ENCODE measurements around the gene NELL1.

NELL1 gene

DNA sequence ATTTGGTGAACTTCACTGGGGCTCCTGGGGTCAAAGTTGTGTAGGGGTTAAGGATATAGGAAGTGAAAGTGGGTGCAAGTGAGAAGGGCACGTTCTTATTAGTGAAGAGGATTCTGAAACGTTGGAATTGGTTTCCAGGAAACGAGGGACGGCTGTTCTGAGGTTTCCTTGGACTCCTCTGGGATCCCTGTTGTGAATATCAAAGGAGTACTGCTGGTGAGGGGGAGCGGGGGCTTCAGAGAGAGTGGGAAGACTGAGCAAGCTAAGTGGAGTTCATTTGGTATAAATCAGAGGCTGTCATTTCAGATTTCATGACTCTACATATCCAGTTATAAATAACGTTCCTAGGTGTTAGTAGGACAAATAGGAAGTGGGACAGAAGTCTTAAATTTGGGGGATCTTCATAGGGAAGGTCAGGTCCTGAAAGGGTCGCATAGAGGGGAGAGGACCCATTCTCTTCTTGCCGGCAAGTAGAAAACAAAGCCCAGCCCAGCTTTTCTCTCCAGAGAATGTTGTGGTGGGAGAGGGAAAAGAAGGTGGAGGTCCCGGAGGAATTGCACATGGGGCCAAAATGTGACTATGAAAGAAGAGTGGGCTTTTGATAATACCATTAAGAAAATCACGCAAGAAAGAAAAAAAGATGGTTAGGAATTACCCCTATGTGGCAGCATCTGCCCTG is 1.1 kb upstream of the NELL1 start:
- DNase-seq (ENCODE audit: low read depth) = no peak

GRCh38 chr11:20669820-20670684 is 666 bp downstream of the NELL1 start:
- DNase-seq (ENCODE audit: low read depth) = no peak

DNA sequence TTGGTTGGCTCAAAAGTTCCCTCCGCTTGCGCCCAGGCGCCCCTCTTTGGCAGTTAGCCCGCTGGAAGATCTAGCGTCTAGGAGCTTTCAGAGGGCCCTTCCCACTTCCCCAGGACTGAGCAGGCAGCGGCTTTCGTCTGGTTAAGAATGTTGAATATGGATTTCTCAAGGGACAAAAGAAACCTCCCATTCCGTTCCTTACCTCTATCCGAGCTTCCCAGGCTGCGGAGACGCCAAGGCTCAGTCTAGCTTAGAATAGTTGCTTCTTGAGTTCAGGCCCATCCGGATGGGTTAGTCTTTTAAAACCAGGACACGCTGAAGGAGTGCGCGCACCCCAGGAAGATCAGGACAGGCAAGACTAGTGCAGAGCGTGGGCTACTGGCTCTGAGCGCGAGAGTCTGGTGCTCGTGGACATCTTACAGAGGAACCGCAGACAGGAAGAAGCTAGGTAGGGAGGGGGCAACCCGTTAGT is 1.6 kb downstream of the NELL1 start:
- no peak for DNase-seq (ENCODE audit: low read depth)

DNA sequence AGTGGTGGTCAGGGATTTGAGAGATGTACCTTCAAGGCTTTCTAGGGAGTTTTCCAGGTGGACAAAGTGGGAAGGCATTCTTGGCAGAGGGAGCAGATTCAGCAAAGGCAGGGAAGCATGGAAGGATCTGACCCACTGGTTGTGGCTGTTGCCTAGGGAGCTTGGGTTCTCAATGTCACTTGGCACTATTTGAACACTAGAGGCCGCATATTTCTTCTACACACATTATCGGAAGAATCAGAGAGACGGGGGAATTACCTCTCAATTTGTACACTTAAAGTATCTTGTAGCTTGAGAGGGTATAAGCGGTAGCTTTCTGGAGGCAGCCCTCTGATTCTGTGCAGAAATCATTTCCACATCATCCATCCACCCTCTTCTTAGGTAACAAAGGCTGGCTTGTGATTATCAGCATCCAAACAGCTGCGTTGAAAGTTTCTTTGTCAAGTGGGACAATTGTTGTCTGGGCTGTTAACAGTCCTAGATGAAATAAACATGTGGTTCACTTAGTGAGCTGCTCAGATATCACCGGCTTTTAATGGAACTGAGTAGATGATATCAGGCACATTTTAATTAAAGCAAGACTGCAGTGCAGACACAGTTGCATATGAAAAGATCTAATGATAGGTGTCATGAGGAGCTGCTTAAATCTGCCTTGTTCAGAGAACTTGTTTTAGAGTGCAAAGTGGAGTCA is 2.6 kb downstream of the NELL1 start:
- DNase-seq (ENCODE audit: low read depth) = no peak

DNA sequence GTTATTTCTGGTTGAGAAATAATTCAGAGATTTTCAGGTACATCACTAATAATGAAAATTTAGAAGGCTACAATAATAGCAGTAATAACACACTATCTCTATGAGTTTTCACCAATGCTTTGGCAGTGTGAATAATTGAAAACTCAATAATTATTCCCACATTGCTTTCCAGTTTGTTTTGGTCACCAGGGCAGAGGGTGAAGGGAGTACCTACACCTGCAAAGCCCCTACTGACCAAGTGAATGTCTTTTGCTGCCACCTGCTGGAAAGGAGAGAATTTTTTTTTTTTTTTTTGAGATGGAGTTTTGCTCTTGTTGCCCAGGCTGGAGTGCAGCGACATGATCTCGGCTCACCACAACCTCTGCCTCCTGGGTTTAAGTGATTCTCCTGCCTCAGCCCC is 3.2 kb downstream of the NELL1 start:
- no peak for DNase-seq (ENCODE audit: low read depth)

DNA sequence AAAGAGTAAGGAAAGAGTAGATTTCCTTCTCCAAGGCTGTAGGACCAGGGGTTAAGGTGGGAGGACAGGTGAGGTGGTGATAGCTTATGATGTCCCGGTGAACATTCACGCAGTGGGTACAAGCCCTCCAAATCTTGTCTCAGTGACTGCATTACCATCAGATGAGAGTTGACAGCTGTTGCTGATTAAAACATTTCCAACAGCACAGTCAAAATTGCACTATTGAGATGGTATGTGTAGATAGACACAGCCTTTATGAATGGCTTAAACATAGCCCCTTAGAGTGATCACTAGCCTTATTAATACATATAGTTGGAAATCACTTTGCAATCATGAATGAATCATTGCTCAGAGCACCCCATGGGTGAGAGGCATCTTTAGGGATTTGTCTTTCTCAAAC is 7.3 kb downstream of the NELL1 start:
- DNase-seq (ENCODE audit: low read depth) = no peak

DNA sequence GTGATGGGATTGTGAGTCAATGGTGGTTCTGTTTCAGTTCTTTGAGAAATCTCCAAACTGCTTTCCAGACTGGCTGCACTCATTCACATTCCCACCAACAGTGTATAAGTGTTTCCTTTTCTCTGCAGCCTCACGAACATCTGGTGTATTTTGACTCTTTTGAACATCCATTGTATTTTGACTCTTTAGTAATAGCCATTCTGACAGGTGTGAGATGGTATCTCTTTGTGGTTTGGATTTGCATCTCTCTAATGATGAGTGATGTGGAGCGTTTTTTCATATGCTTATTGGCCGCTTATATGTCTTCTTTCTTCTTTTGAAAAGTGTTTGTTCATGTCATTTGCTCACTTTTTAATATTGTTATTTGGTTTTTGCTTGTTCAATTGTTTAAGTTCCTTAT is 19.4 kb downstream of the NELL1 start:
- no peak for DNase-seq (ENCODE audit: low read depth)

- no peak for DNase-seq (ENCODE audit: low read depth)
Observed at GRCh38 chr11:20707876-20708275, 38.5 kb downstream of the NELL1 start.

DNA sequence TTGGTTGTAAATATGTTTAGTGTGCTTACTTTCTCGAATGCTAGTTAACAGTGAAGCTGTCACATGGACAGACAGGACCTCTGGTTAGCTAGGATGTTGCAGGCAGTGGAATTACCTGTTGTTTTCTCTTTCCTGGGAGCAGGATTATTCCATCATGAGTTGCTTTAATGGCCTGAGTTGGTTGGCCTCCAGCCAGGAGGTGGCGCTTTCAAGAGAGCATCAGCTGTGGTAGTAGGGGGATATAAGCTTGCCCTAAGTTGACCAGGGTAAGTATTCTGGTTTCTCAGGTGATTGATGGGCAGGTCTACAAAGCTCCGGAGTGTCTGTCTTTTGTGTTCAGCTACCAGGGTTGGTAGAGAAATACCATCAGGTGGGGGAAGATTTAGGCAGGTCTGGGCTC is 43.5 kb downstream of the NELL1 start:
- no peak for DNase-seq (ENCODE audit: low read depth)

DNA sequence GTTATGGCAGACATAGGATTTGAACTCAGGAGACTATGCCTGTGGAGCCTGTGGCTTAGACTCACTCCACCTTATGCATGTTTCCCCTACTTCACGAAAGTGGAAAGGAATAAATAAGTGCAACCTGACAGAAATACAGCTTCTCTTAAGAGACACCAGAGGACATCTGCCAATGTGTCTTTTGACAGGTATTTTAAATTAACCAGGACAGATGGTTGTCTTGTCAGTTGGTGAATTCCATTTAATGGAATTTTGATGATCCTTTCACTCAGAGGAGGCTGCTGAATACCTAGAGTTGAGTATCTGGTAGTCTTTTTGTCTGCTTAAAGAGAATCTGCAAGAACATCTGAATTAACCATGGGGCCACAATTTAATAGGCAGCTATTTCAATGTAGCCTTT is 46.1 kb downstream of the NELL1 start:
- DNase-seq (ENCODE audit: low read depth) = no peak

DNA sequence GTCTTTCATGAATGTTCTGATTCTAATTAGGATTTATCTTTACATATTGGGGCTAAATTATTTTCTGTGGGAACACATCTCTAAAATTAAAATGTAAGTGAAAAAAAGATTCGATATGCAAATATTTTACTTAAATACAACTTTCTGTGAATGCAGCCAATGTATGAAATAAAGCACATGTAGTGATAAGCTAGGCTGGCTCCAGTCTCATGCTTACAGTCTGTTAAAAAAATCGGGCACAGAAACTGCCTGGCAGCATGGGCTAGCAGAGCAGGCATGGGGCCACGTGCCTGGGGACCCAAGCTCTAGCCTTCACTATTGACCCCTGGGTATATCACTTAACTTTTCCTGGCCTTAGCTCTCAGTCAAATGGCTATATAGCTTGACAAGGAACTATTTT is 46.5 kb downstream of the NELL1 start:
- DNase-seq (ENCODE audit: low read depth) = no peak

DNA sequence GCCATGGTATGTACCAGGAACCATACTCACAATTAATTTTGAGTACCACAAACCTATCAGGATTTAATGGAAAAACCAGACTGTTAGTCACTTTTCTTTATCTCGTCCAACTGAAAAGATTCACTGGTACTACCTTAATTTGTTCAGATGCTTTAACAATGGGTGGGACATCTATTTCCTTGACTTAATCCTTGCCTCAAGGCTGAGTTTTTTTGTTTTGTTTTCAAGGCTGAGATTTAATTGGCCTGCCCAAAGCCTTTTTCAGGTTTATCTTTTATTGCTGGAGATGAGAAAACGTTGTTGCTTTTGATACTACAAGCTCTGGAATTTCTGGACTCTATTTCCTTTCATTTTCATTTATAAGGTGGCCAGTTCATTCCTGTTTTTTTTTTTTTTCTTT is 50.4 kb downstream of the NELL1 start:
- no peak for DNase-seq (ENCODE audit: low read depth)

DNA sequence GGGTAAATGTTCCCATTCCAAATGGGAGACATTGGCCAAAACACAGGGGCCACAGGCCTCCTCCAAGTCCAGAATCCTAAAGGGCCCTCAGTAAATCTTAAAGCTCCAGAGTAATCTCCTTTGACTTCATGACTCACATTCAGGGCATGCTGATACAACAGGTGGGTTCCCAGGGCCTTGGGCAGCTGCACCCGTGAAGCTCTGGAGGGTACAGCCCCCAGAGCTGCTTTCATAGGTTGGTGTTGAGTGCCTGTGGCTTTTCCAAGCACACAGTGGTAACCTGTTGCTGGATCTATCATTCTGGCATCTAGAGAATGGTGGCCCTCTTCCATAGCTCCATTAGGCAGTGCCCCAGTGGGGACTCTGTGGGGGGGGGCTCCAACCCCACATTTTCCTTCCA is 54.0 kb downstream of the NELL1 start:
- DNase-seq (ENCODE audit: low read depth) = no peak

GRCh38 chr11:20729597-20730105 is 60.3 kb downstream of the NELL1 start:
- DNase-seq (ENCODE audit: low read depth) = no peak

GRCh38 chr11:20731676-20732215 is 62.4 kb downstream of the NELL1 start:
- DNase-seq (ENCODE audit: low read depth) = no peak

DNA sequence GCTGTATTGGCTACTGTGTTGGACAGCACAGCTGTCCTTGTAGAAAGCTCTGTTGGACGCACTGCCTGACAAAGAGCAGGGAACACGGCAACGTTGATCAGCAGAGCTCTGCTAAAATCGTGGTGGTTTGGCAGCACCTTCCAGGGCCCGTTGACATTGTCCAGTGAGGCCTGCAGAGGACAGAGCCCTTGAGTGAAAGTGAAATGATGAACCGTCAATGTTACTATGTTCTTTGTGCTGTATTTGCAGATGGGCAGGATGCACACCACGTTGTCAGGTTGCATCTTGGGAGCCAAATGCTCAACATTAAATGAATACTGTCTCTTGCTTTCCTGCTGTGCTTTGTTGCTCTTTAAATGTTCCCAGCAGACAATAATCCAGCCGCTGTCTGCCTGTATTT is 69.7 kb downstream of the NELL1 start:
- no peak for DNase-seq (ENCODE audit: low read depth)

- DNase-seq (ENCODE audit: low read depth) = no peak
Observed at GRCh38 chr11:20739577-20739976, 70.2 kb downstream of the NELL1 start.

GRCh38 chr11:20754933-20755332 is 85.5 kb downstream of the NELL1 start:
- DNase-seq (ENCODE audit: low read depth) = no peak

DNA sequence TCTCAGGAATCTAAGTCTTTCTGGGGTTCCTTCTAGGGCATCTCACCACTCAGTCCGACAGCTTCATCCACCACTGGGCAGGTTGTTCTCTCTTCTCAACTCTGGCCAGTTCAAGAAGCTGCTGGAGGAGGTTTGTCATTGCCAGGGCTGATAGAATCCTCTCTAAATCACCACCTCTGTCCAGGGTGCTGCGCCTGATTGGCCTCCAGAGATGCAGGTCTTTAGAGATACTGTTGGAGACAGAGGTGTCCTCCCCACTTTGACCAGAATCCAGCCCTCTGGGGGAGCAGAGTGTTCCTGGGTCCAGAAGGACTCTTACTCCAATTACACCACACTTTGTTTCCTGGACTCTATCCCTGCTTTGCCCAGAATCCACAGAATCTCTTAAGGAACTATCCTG is 90.2 kb downstream of the NELL1 start:
- DNase-seq (ENCODE audit: low read depth) = no peak

- DNase-seq (ENCODE audit: low read depth) = no peak
Observed at GRCh38 chr11:20760811-20761210, 91.4 kb downstream of the NELL1 start.

GRCh38 chr11:20762116-20762844 is 92.9 kb downstream of the NELL1 start:
- DNase-seq (ENCODE audit: low read depth) = no peak

DNA sequence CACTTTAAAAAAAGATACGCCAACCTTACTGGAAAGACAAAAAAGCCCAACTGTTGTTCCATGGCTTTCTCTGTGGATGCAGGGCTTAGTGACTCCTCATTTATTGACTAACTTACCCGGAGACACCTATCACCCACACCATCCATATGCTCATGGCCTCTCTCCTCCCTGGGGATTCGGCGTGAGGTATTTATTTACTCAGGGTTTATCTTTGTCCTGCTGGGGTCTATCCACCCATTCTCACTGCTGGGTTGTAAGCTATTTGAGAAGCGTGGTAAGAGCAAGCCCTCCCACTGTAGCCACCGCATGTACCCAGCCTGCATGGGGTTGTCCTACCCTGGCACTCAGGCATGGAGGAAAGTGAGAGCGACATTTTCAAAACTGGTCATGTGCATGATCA is 93.6 kb downstream of the NELL1 start:
- no peak for DNase-seq (ENCODE audit: low read depth)

Data from fibroblast of gingiva (primary cell).